HG02642 (cell line): ENCODE measurements around the gene RBM38.

Source experiments
- ATAC-seq: cut with Tn5 transposase; IDR thresholded peaks from one replicate; pipeline ENCODE4 v1.9.1; 2021; ENCODE audit warnings: mild to moderate bottlenecking; ENCODE audit not compliant: unreplicated experiment, poor library complexity

RBM38 gene

DNA sequence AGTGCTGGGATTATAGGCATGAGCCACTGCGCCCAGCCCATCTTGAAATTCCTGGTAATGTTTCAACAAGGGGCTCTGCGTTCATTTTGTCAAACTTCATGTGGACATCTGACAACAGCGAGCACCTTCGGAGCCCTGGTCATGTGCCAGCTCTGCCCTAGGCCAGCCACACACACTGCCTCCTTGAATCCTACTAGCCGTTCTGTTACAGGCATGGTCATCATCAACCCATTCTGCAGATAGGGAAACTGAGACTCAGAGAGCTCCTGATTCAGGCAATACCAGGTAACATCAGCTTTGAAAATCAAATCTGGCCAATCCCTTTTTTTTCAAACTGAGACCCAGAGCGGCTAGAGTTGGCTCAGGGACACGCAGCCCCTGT lies 41.3 kb downstream of the RBM38 start:
- no peak for ATAC-seq

DNA sequence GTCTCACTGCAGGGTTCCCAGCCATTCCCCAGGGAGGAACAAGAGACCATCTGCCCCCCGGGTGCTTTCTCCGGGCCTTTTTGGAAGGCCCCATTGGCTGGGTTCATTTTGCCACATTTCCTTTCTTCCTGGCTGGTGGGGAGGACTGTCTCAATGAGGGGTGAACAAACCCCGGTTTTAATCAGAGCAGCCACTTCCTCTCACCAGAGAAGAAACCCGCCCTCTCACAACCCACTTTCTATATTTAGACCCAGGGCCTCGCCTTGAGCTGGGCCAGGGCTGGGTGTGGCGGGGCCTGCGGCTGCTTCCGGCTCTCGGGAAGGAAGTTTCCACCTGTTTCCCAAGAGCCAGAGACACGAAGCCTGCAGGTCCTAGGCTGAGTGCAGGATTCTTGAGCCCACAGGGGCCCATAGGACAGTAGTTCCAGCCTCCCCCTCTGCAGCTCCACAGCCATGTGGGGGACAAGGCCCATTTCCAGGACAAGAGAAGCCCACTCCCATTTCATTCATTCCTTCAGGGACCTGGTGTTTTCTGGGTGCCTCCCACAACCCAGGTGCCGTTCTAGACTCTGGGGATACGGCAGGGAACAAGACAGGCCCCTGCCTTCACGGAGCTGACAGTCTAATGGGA lies 41.8 kb downstream of the RBM38 start:
- peak; percentile 84 for ATAC-seq

- ATAC-seq, result no peak
Observed at GRCh38 chr20:57433657-57434389, 42.6 kb downstream of the RBM38 start.

GRCh38 chr20:57434390-57434700 lies 43.1 kb downstream of the RBM38 start:
- no peak for ATAC-seq

- ATAC-seq, result no peak
Observed at GRCh38 chr20:57435105-57435497, 43.9 kb downstream of the RBM38 start.

DNA sequence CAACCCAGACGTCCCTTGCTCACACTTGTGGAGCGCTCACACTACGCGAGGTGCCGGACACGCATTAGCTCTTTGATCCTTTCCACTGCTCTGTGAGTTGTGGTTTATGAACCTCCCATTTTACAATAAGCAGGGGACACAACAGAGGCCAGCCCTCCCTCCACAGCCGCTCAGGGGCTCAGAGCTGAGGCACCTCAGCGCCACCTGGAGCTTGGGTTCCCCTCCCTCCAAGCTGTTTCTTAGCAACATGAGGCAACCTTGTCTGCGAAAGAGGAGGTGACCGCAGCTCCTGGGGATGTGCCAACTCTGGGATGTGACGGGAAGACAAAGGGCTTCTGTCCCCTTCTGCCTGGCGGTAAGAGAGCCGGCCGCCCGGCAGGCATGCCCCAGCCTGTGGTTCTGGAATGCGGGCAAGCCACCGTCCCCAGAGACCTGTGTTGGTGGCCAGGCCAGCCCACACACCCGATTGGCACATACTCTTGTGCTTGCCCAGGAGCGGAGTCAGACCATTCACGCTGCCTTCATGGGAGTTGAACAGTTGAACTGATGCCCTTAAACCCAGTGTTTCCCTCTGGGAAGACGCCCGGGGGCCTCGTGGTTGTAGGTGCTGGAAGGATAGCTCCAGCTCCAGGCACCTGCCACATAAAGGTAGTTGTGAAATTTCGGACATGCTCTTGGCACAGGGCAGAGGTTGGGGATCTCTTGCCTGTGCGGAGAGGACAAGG lies 44.5 kb downstream of the RBM38 start:
- ATAC-seq, result no peak

- ATAC-seq, result no peak
Observed at GRCh38 chr20:57436223-57436545, 45.0 kb downstream of the RBM38 start.

- no peak for ATAC-seq
Observed at GRCh38 chr20:57437267-57437666, 46.1 kb downstream of the RBM38 start.

DNA sequence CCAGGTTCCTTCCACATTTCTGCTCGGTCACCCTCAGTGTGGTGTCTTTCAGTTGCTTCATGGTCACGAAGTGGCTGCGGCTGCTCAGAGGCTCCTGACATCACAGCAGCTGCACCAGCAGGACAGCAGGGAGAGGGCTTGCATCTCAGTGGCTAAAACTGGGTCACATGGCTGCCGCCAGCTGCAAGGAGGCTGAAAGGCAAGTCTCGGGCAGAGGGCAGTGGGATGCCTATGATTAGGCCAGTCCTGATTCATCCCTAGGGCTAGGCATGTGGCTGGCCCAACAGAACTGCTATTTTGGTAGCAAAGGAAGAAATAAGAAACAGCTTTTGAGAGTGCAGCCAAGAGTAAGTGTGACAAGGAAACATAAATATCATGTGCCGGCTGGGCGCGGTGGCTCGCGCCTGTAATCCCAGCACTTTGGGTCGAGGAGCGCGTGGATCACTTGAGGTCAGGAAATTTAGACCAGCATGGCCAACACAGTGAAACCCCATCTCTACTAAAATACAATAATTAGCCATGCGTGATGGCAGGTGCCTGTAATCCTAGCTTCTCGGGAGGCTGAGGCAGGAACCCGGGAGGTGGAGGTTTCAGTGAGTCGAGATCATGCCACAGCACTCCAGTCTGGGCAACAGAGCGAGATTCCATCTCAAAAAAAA lies 46.6 kb downstream of the RBM38 start:
- ATAC-seq, result no peak

- ATAC-seq, result no peak
Observed at GRCh38 chr20:57438552-57438951, 47.4 kb downstream of the RBM38 start.

GRCh38 chr20:57439432-57439831 lies 48.2 kb downstream of the RBM38 start:
- ATAC-seq, result no peak

DNA sequence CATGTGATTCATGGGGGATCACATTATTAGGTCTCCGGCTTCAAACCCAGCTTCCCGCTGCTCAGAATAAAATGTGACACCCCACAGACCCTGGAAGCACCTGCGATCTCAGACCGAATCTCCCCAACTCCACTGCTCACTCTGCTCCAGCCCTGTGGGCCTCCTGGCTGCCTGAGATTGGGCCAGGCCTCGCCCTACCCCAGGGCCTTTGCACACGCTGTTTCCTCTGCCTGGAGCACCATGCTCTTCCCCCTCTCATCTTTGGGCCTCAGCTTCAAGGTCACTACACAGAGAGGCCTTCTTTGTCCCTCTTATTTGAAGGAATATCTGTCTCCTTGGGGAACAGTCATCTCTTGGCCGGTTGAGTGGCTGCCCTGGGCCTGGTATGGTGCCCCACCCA lies 48.8 kb downstream of the RBM38 start:
- no peak for ATAC-seq

GRCh38 chr20:57440678-57441509 lies 49.7 kb downstream of the RBM38 start:
- no peak for ATAC-seq

- no peak for ATAC-seq
Observed at GRCh38 chr20:57441510-57442154, 50.4 kb downstream of the RBM38 start.

- no peak for ATAC-seq
Observed at GRCh38 chr20:57442158-57442887, 51.1 kb downstream of the RBM38 start.

GRCh38 chr20:57442888-57443239 lies 51.7 kb downstream of the RBM38 start:
- ATAC-seq, result no peak

- ATAC-seq, result no peak
Observed at GRCh38 chr20:57443349-57444265, 52.4 kb downstream of the RBM38 start.

- ATAC-seq, result no peak
Observed at GRCh38 chr20:57444394-57445048, 53.3 kb downstream of the RBM38 start.
